OCI-LY3 (cell line): ENCODE data around the gene ZNF608.

ENCODE experiments used
- CTCF ChIP-seq: fragments of 200-600, 300-600 bp; sonication (generic); IDR thresholded peaks from 2 replicates; pipeline ENCODE4 v1.5.1; 2014; ENCODE audit warnings: antibody characterized with exemption, low read length, low read depth
- EZH2phosphoT487 ChIP-seq: fragments of 200-600 bp; shearing (Covaris generic); IDR thresholded peaks from 2 replicates; pipeline ENCODE4 v1.6.1; 2018; ENCODE audit warnings: antibody characterized with exemption, mixed run types, low read depth

DNA sequence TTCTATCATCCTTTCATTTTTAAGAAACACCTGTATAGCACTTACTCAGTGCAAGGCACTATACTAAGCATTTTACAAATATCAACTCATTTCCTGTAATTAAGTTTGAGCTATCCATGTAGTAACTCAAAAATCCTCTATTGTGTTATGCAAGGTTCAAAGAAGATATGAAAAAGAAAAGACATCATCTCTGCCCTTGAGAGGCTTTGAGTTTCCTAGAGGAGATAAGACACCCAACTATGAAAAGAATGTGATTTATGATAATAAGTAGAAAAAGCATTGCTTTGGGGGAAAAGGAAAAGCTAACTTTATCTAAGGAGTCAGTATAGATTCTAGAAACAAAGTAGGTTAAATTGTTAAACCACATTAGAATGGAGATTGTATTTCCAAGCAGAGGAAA is 14.2 kb upstream of the ZNF608 start:
- TF ChIP-seq CTCF (no peak), EZH2phosphoT487 (no peak)
